ENCODE data around the gene ZNF750.

GRCh38 chr17:82844796-82845162, 5.0 kb upstream of the ZNF750 start:
- TF ChIP-seq POLR2A (IDR thresholded peaks at IDR 0.05; ENCODE audit: low read depth, low read length) (no peak), POLR2AphosphoS5 (IDR thresholded peaks at IDR 0.05; ENCODE audit: low read depth, low read length) (no peak)

All from GM12892 (cell line).